ENCODE results near the gene ZNF547.

ZNF547 gene

GRCh38 chr19:57362997-57363687 is at the start of gene ZNF547, which contains the start of gene TRAPPC2B:
TSS of gene ZNF547 (plus strand) at chr19:57363551. CDS start at chr19:57368556, 5,005 bp downstream.
TSS of gene TRAPPC2B (plus strand) at chr19:57363551. CDS start at chr19:57364834, 1,283 bp downstream.
- peak; percentile 97 for DNase-seq (ENCODE audit: low spot score)
- TF ChIP-seq CTCF (IDR thresholded peaks at IDR 0.05; ENCODE audit: borderline replicate concordance, control extremely low read depth, extremely low read depth, insufficient read depth, missing control alignments): no peak
- in situ Hi-C loops (cut with MboI; ENCODE audit: low sequenced_read_pairs, unreplicated experiment): no loop called here

- DNase-seq (ENCODE audit: low spot score): no peak
- TF ChIP-seq CTCF (IDR thresholded peaks at IDR 0.05; ENCODE audit: borderline replicate concordance, control extremely low read depth, extremely low read depth, insufficient read depth, missing control alignments): no peak
- in situ Hi-C loops (cut with MboI; ENCODE audit: low sequenced_read_pairs, unreplicated experiment): no loop called here
These were observed 49.2 kb upstream of the ZNF547 start for GRCh38 chr19:57314146-57314545.

GRCh38 chr19:57317503-57317902 is 45.8 kb upstream of the ZNF547 start:
- no peak for DNase-seq (ENCODE audit: low spot score)
- TF ChIP-seq CTCF (IDR thresholded peaks at IDR 0.05; ENCODE audit: borderline replicate concordance, control extremely low read depth, extremely low read depth, insufficient read depth, missing control alignments): no peak
- in situ Hi-C loops (cut with MboI; ENCODE audit: low sequenced_read_pairs, unreplicated experiment): no loop called here

GRCh38 chr19:57319869-57320179 is 43.5 kb upstream of the ZNF547 start:
- TF ChIP-seq CTCF (IDR thresholded peaks at IDR 0.05; ENCODE audit: borderline replicate concordance, control extremely low read depth, extremely low read depth, insufficient read depth, missing control alignments): no peak
- in situ Hi-C loops (cut with MboI; ENCODE audit: low sequenced_read_pairs, unreplicated experiment): no loop called here
- no peak for DNase-seq (ENCODE audit: low spot score)

- peak; percentile 99 for DNase-seq (ENCODE audit: low spot score)
- TF ChIP-seq CTCF (IDR thresholded peaks at IDR 0.05; ENCODE audit: borderline replicate concordance, control extremely low read depth, extremely low read depth, insufficient read depth, missing control alignments): no peak
- in situ Hi-C loops (cut with MboI; ENCODE audit: low sequenced_read_pairs, unreplicated experiment): no loop called here
These were observed 42.9 kb upstream of the ZNF547 start, which contains the start of gene ZNF543 for GRCh38 chr19:57320180-57321084. TSS of gene ZNF543 (plus strand) at chr19:57320472. CDS start at chr19:57320854, 382 bp downstream.

- in situ Hi-C loops (cut with MboI; ENCODE audit: low sequenced_read_pairs, unreplicated experiment): no loop called here
- no peak for TF ChIP-seq CTCF (IDR thresholded peaks at IDR 0.05; ENCODE audit: borderline replicate concordance, control extremely low read depth, extremely low read depth, insufficient read depth, missing control alignments)
- no peak for DNase-seq (ENCODE audit: low spot score)
These were observed 42.2 kb upstream of the ZNF547 start for GRCh38 chr19:57321116-57321515.

Data from GM13976 (cell line).